HepG2 (cell line): ENCODE data around the gene GALNT15. TPM values are rescaled to one million over a fixed set of nuclear protein-coding genes. Genes with fewer than 3 reads are reported as not detected.

Experiments
- ATAC-seq: fragments of 200-7000 bp; cut with Tn5 transposase; 3 replicates; pipeline ENCODE4 v1.9.1; 2020; ENCODE audit warnings: mild to moderate bottlenecking, moderate library complexity
- BruUV-seq: library from RNA; stranded (reverse); fragments of 400-500 nt; replicated peaks from 2 replicates; lab custom pipeline; 2021; lab: Mats Ljungman, UMichigan
- CTCF ChIA-PET: fragments of 300-600 bp; formaldehyde crosslinking; extraction: SDS; loops from one replicate; lab custom pipeline; 2021; ENCODE audit warnings: low total read pairs, inconsistent platforms, low intra/inter-chr PET ratio; lab: Yijun Ruan, JAX
- POLR2A ChIA-PET: fragments of 350-600 bp; sonication (Branson Sonifier 250); formaldehyde crosslinking; loops from one replicate; lab custom pipeline; 2020; ENCODE audit warnings: antibody characterized with exemption, inconsistent platforms; lab: Yijun Ruan, JAX
- DNase-seq: peaks from one replicate; pipeline ENCODE4 v3.0.0-alpha.2; 2015; ENCODE audit warnings: low spot score
- FAIRE-seq: peaks from 3 replicates; lab custom pipeline; 2011; peaks lifted over from hg19 to GRCh38; lab: Jason Lieb, UNC
- H2AFZ ChIP-seq: one replicate; pipeline ENCODE4 v1.6.1; 2011; ENCODE audit warnings: low read length, inconsistent platforms
- H3K27ac ChIP-seq: fragments of 300-600 bp; 3 replicates; pipeline ENCODE4 v1.8.0; 2011; ENCODE audit warnings: mixed run types, mild to moderate bottlenecking, mixed read lengths, low read length, inconsistent platforms; ENCODE audit not compliant: insufficient read depth; ENCODE audit errors: extremely low read length
- H3K27me3 ChIP-seq, 2 experiments: fragments of 200-600 bp in 1 of 2; 2 replicates in 1 of 2; 3 replicates in 1 of 2; pipeline versions ENCODE4 v1.6.0 to v1.8.0; 2011; ENCODE audit warnings: low read length in 2 of 2, mild to moderate bottlenecking in 2 of 2, moderate library complexity in 2 of 2, inconsistent platforms in 1 of 2; ENCODE audit not compliant: insufficient read depth in 2 of 2, control insufficient read depth in 1 of 2
- H3K36me3 ChIP-seq, 2 experiments: fragments of 200-600 bp in 1 of 2; replicated peaks in 1 of 2; 2 replicates in 1 of 2; 3 replicates in 1 of 2; pipeline versions ENCODE4 v1.5.1 to v1.8.0; 2011; ENCODE audit warnings: low read length in 2 of 2, inconsistent platforms in 1 of 2; ENCODE audit not compliant: insufficient read depth in 2 of 2, control insufficient read depth in 1 of 2
- H3K4me1 ChIP-seq: 2 replicates; pipeline ENCODE4 v1.5.1; 2012; ENCODE audit warnings: low read length, inconsistent platforms; ENCODE audit not compliant: insufficient read depth
- H3K4me2 ChIP-seq: 2 replicates; pipeline ENCODE4 v1.6.0; 2011; ENCODE audit warnings: low read depth, low read length, inconsistent platforms
- H3K4me3 ChIP-seq, 3 experiments: fragments of 200-600 bp in 1 of 3; sonication (generic), shearing (Covaris generic) in 1 of 3; replicated peaks in 1 of 3; 2 replicates each; pipeline ENCODE4 v1.5.1; 2011 to 2016; ENCODE audit warnings: low read length in 3 of 3, inconsistent platforms in 2 of 3, low read depth in 2 of 3, mild to moderate bottlenecking in 2 of 3, control low read depth in 1 of 3, mixed read lengths in 1 of 3; ENCODE audit not compliant: insufficient read depth in 1 of 3
- H3K79me2 ChIP-seq: one replicate; pipeline ENCODE4 v1.6.1; 2011; ENCODE audit warnings: low read length, inconsistent platforms; ENCODE audit not compliant: insufficient read depth
- H3K9ac ChIP-seq: 2 replicates; pipeline ENCODE4 v1.6.0; 2011; ENCODE audit warnings: mild to moderate bottlenecking, low read depth, low read length, inconsistent platforms; ENCODE audit not compliant: insufficient read depth
- H3K9me3 ChIP-seq: 2 replicates; pipeline ENCODE4 v1.5.1; 2012; ENCODE audit warnings: mild to moderate bottlenecking, low read length
- H4K20me1 ChIP-seq: 2 replicates; pipeline ENCODE4 v1.6.0; 2011; ENCODE audit warnings: inconsistent platforms, mild to moderate bottlenecking, low read length, moderate library complexity; ENCODE audit not compliant: insufficient read depth
- ARHGAP35 ChIP-seq: sonication (generic); formaldehyde crosslinking; IDR thresholded peaks from 2 replicates; pipeline ENCODE4 v1.9.0; 2022; ENCODE audit warnings: mild to moderate bottlenecking, inconsistent platforms, moderate library complexity, missing genetic modification reagents, borderline replicate concordance
- CC2D1A ChIP-seq: sonication (generic); formaldehyde crosslinking; IDR thresholded peaks from 2 replicates; pipeline ENCODE4 v1.8.1; 2023; ENCODE audit warnings: mild to moderate bottlenecking, missing genetic modification reagents
- CHD2 ChIP-seq: IDR thresholded peaks from 2 replicates; pipeline ENCODE4 v1.6.1; 2011; ENCODE audit warnings: low read depth, low read length, improper control_type of control experiment
- FIP1L1 ChIP-seq: fragments of 200-400 bp; formaldehyde crosslinking; IDR thresholded peaks from 2 replicates; pipeline ENCODE4 v1.6.1; 2018; ENCODE audit warnings: low read depth, mild to moderate bottlenecking, low read length, moderate library complexity, borderline replicate concordance; ENCODE audit not compliant: insufficient read depth
- MXD4 ChIP-seq: IDR thresholded peaks from 2 replicates; pipeline ENCODE4 v1.6.1; 2016; ENCODE audit warnings: mild to moderate bottlenecking, missing biosample characterization, missing genetic modification reagents
- SETDB1 ChIP-seq: sonication (generic); formaldehyde crosslinking; IDR thresholded peaks from 2 replicates; pipeline ENCODE4 v1.5.1; 2020; ENCODE audit warnings: missing genetic modification reagents, mild to moderate bottlenecking, borderline replicate concordance
- SIN3A ChIP-seq: IDR thresholded peaks from 2 replicates; pipeline ENCODE4 v1.6.1; 2011; ENCODE audit warnings: low read depth, mild to moderate bottlenecking, control low read depth, low read length, borderline replicate concordance
- SNAPC5 ChIP-seq: sonication (generic); formaldehyde crosslinking; IDR thresholded peaks from 2 replicates; pipeline ENCODE4 v1.8.1; 2023; ENCODE audit warnings: mild to moderate bottlenecking, missing genetic modification reagents, borderline replicate concordance
- SRY ChIP-seq: sonication (generic); formaldehyde crosslinking; IDR thresholded peaks from 2 replicates; pipeline ENCODE4 v1.8.0; 2022; ENCODE audit warnings: mild to moderate bottlenecking, missing genetic modification reagents
- ZBTB3 ChIP-seq: sonication (generic); formaldehyde crosslinking; IDR thresholded peaks from 2 replicates; pipeline ENCODE4 v1.4.0; 2020; ENCODE audit warnings: low read depth, mild to moderate bottlenecking, moderate library complexity, missing genetic modification reagents, borderline replicate concordance
- ZKSCAN5 ChIP-seq: sonication (generic); formaldehyde crosslinking; IDR thresholded peaks from 2 replicates; pipeline ENCODE4 v1.5.1; 2020; ENCODE audit warnings: mild to moderate bottlenecking, missing genetic modification reagents
- WGBS: methylation state at CpG from one replicate; pipeline ENCODE4 v1.1.6; 2017; ENCODE audit warnings: low lambda C conversion rate; 5-methylcytosine and 5-hydroxymethylcytosine counted together
- in situ Hi-C: cut with HindIII; loops from 2 replicates; pipeline ENCODE4 v1.10.0; 2017; ENCODE audit warnings: low pct_unique_long_range_greater_than_20kb; ENCODE audit not compliant: extremely low pct_ligation_motif_present
- intact Hi-C: fragments of 100-400 bp; cut with micrococcal nuclease; formaldehyde crosslinking; loops from one replicate; pipeline ENCODE4 v1.10.0; 2022; ENCODE audit not compliant: unreplicated experiment
- polyA plus RNA-seq, 8 experiments: library from polyadenylated mRNA; depleted of rRNA in 3 of 8; stranded (reverse) in 7 of 8; unstranded in 1 of 8; fragments of >200 nt; fragmentation: Illumina TruSeq in 4 of 8; extraction: Trizol in 4 of 8; gene quantifications; 2 replicates each; pipeline versions ENCODE4 v1.2.1 to v1.2.3, GENCODE V29; 2011 to 2016; ENCODE audit warnings: low read depth in 4 of 8, missing spikeins in 1 of 8, mixed read lengths in 1 of 8; ENCODE audit not compliant: insufficient read depth in 1 of 8
- total RNA-seq, 5 experiments: library from RNA; depleted of rRNA; stranded (reverse); fragments of >200 nt; fragmentation: Illumina TruSeq; extraction: Trizol; gene quantifications; 2 replicates each; pipeline ENCODE4 v1.2.3, GENCODE V29; 2016; ENCODE audit warnings: low read depth in 1 of 5
- TF ChIP-seq, protein P1 (sequence below): sonication (generic); formaldehyde crosslinking; IDR thresholded peaks from 2 replicates; pipeline ENCODE4 v1.9.0; 2021; ENCODE audit warnings: missing genetic modification reagents, mild to moderate bottlenecking, borderline replicate concordance
- TF ChIP-seq, protein P2 (sequence below): IDR thresholded peaks from 2 replicates; pipeline ENCODE4 v1.6.1; 2016; ENCODE audit warnings: missing compliant biosample characterization, missing genetic modification reagents, borderline replicate concordance

GALNT15 gene
- total and polyA plus RNA-seq, 2 of the 13 experiments (the other 11 are each of a cell fraction or from before 2014, with no cell fraction given) = 0.02 to 0.04 TPM

- no peak for FAIRE-seq
- in situ Hi-C loops = no loop called here
- no peak for DNase-seq
- Histone ChIP-seq H3K79me2 (no peaks in the 10 kb centered on the region), H3K27me3 (peaks cover 1 to 13% of the 10 kb centered on the region in 2 experiments; a peak in 3 of 5 replicates), H3K4me2 (no peak overlapping the region), H2AFZ (no peak overlapping the region), H4K20me1 (no peaks in the 10 kb centered on the region), H3K27ac (no peak overlapping the region), H3K9ac (no peak overlapping the region), H3K4me1 (no peaks in the 10 kb centered on the region)
- ATAC-seq = no peak
- 65% methylated on average over 17 of the region's 17 CpGs for WGBS
- ChIA-PET POLR2A (no interaction called here), CTCF (no interaction called here)
- no TSS peak for BruUV-seq
- no peak for TF ChIP-seq CHD2
- no peak for TF ChIP-seq ZKSCAN5
- TF ChIP-seq ZBTB3 (CRISPR knock-in tag) = no peak
- TF ChIP-seq, all 625 proteins: peak for 0
- H3K36me3 ChIP-seq = no peaks in the 10 kb centered on the region
- intact Hi-C loops = no loop called here
- H3K9me3 ChIP-seq = no peaks in the 10 kb centered on the region
- H3K4me3 ChIP-seq = no peak overlapping the region
Measured at GRCh38 chr3:16216373-16216935, 42.0 kb downstream of the GALNT15 start.

DNA sequence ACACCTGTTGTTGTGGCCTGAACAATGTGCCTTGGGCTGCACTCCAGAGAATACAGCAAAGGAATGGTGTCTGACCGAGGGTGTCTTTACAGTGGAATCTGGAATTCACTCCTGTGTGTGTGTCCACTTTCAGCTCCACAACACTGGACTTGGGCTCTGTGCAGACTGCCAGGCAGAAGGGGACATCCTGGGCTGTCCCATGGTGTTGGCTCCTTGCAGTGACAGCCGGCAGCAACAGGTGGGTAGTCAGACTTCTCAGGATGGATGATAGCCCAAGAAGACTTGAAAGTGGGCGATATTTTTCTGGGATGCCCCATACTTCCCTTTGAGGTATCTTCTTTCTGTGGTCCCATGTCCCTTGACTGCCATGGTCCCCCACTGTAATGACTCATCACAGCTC, 45.3 kb downstream of the GALNT15 start:
- peaks cover 1 to 11% of the 10 kb centered on the region in 2 experiments; a peak in 3 of 5 replicates for H3K27me3 ChIP-seq
- DNase-seq (no peak), FAIRE-seq (no peak), ATAC-seq (no peak)
- H3K4me2 ChIP-seq = no peak overlapping the region
- H2AFZ ChIP-seq = no peak overlapping the region
- H3K9ac ChIP-seq = no peak overlapping the region
- no peak overlapping the region for H3K27ac ChIP-seq
- BruUV-seq = no TSS peak
- H3K4me1 ChIP-seq = no peaks in the 10 kb centered on the region
- POLR2A ChIA-PET = no interaction called here
- 0% methylated on average over 2 of the region's 3 CpGs for WGBS
- H3K36me3 ChIP-seq = no peaks in the 10 kb centered on the region
- in situ Hi-C loops = no loop called here
- H3K4me3 ChIP-seq = no peak overlapping the region
- CTCF ChIA-PET = no interaction called here
- H4K20me1 ChIP-seq = no peaks in the 10 kb centered on the region
- intact Hi-C loops = no loop called here
- no peaks in the 10 kb centered on the region for H3K9me3 ChIP-seq
- no peaks in the 10 kb centered on the region for H3K79me2 ChIP-seq
- TF ChIP-seq SNAPC5 (no peak), SRY (no peak), MXD4 (CRISPR knock-in tag) (no peak), CC2D1A (CRISPR knock-in tag) (no peak), SIN3A (no peak), FIP1L1 (no peak), SETDB1 (CRISPR knock-in tag) (no peak), ARHGAP35 (CRISPR knock-in tag) (no peak)
- TF ChIP-seq, protein P1, sequence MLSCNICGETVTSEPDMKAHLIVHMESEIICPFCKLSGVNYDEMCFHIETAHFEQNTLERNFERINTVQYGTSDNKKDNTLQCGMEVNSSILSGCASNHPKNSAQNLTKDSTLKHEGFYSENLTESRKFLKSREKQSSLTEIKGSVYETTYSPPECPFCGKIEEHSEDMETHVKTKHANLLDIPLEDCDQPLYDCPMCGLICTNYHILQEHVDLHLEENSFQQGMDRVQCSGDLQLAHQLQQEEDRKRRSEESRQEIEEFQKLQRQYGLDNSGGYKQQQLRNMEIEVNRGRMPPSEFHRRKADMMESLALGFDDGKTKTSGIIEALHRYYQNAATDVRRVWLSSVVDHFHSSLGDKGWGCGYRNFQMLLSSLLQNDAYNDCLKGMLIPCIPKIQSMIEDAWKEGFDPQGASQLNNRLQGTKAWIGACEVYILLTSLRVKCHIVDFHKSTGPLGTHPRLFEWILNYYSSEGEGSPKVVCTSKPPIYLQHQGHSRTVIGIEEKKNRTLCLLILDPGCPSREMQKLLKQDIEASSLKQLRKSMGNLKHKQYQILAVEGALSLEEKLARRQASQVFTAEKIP (CRISPR knock-in tag) = no peak
- TF ChIP-seq, protein P2, sequence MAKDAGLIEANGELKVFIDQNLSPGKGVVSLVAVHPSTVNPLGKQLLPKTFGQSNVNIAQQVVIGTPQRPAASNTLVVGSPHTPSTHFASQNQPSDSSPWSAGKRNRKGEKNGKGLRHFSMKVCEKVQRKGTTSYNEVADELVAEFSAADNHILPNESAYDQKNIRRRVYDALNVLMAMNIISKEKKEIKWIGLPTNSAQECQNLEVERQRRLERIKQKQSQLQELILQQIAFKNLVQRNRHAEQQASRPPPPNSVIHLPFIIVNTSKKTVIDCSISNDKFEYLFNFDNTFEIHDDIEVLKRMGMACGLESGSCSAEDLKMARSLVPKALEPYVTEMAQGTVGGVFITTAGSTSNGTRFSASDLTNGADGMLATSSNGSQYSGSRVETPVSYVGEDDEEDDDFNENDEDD (CRISPR knock-in tag) = no peak
